ENCODE data around the gene ATG101. TPM values are rescaled to one million over a fixed set of nuclear protein-coding genes. Genes with fewer than 3 reads are reported as not detected.

ATG101 gene
- total and polyA plus RNA-seq, 2 of the 8 experiments (the other 6 are each of a cell fraction or from before 2014, with no cell fraction given), result 49.8 to 55.9 TPM

DNA sequence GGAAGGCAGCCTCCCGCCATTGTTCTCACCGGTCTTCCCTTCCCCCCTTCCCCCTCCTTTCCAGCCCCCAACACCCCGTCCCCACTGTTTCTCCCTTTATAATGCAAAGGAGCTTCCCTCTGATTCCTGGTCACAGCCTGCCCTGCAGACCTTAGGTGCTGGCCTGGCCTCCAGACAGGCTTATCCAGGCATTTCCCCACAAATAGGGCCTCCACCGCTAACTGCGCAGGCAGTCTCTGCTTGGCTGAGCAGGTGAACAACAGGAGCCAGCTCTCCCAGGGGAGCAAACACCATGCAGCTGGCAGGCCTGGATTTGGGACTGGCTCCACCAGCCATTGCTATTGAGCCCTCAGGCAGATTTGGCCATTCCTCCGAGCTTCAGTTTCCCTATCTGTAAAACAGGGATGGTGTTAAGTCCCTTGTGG is 55.7 kb downstream of the ATG101 start (continued):
- TF ChIP-seq CTBP2 (IDR thresholded peaks at IDR 0.05; ENCODE audit: borderline replicate concordance, insufficient read depth, insufficient read length, low read length), result peak; percentile 24
- TF ChIP-seq SRF (IDR thresholded peaks at IDR 0.05; ENCODE audit: low read depth, low read length), result no peak
- TF ChIP-seq RNF2 (IDR thresholded peaks at IDR 0.05; ENCODE audit: borderline replicate concordance, low read depth, low read length, missing control alignments, poor library complexity, severe bottlenecking), result no peak
- no peak for TF ChIP-seq BACH1 (IDR thresholded peaks at IDR 0.05; ENCODE audit: low read length)
- TF ChIP-seq TAF1 (IDR thresholded peaks at IDR 0.05; ENCODE audit: low read depth, low read length), result peak; percentile 72
- no peak for TF ChIP-seq CEBPB (IDR thresholded peaks at IDR 0.05; ENCODE audit: low read depth, low read length)
- peak; percentile 53; the same call in 1 of the 2 replicates for TF ChIP-seq EGR1 (IDR thresholded peaks at IDR 0.05; ENCODE audit: borderline replicate concordance, low read depth, low read length)
- TF ChIP-seq TEAD4 (IDR thresholded peaks at IDR 0.05; ENCODE audit: low read depth, low read length), result no peak
- no peak for TF ChIP-seq MAX (IDR thresholded peaks at IDR 0.05)
- peak; percentile 83 for TF ChIP-seq TBP (IDR thresholded peaks at IDR 0.05; ENCODE audit: low read depth, low read length)
- no peak for TF ChIP-seq CBX5 (IDR thresholded peaks at IDR 0.05; ENCODE audit: low read depth, low read length)
- TF ChIP-seq SIRT6 (IDR thresholded peaks at IDR 0.05; ENCODE audit: low read length), result no peak
- peak; percentile 80 for TF ChIP-seq TAF7 (optimal IDR thresholded peaks at IDR 0.05; ENCODE audit: borderline replicate concordance, low read depth, low read length)
- no peak for TF ChIP-seq SP4 (IDR thresholded peaks at IDR 0.05; ENCODE audit: low read length)
- TF ChIP-seq SUZ12 (IDR thresholded peaks at IDR 0.05; ENCODE audit: low read length), result no peak
- TF ChIP-seq YY1 (IDR thresholded peaks at IDR 0.05; ENCODE audit: low read depth, low read length), result peak; percentile 72; the same call in 1 of the 2 replicates
- no peak for TF ChIP-seq CHD2 (IDR thresholded peaks at IDR 0.05; ENCODE audit: low read length)
- no peak for TF ChIP-seq SAP30 (IDR thresholded peaks at IDR 0.05; ENCODE audit: insufficient read depth, insufficient replicate concordance, low read length)
- TF ChIP-seq MAFK (IDR thresholded peaks at IDR 0.05; ENCODE audit: low read depth, low read length), result no peak
- no peak for TF ChIP-seq CHD1 (IDR thresholded peaks at IDR 0.05; ENCODE audit: low read depth, low read length)
- 0 out of 2 replicates have a peak, but pooled peaks have one; percentile 58 for TF ChIP-seq SP1 (IDR thresholded peaks at IDR 0.05; ENCODE audit: low read depth, low read length)
- TF ChIP-seq ASH2L (IDR thresholded peaks at IDR 0.05; ENCODE audit: low read length), result peak; percentile 57
- 0 out of 4 replicates have a peak, but pooled peaks of 1 of the 2 experiments have one; percentile 13 for TF ChIP-seq RAD21 (IDR thresholded peaks at IDR 0.05 in 1 of 2, conservative IDR thresholded peaks at IDR 0.05 in 1 of 2; ENCODE audit: low read depth in 2 of 2, low read length in 2 of 2)
- TF ChIP-seq, protein P1, sequence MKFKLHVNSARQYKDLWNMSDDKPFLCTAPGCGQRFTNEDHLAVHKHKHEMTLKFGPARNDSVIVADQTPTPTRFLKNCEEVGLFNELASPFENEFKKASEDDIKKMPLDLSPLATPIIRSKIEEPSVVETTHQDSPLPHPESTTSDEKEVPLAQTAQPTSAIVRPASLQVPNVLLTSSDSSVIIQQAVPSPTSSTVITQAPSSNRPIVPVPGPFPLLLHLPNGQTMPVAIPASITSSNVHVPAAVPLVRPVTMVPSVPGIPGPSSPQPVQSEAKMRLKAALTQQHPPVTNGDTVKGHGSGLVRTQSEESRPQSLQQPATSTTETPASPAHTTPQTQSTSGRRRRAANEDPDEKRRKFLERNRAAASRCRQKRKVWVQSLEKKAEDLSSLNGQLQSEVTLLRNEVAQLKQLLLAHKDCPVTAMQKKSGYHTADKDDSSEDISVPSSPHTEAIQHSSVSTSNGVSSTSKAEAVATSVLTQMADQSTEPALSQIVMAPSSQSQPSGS (IDR thresholded peaks at IDR 0.05; ENCODE audit: low read length), result no peak
- no peak for TF ChIP-seq JUN (IDR thresholded peaks at IDR 0.05; ENCODE audit: low read depth, low read length)

All from H1 (cell line).